IMR-90 (cell line): ENCODE measurements around the gene NBPF1. TPM values are rescaled to one million over a fixed set of nuclear protein-coding genes. Genes with fewer than 3 reads are reported as not detected.
"Not testable (repeated sequence)": the region's sequence is repeated elsewhere in the genome, so short reads cannot be mapped to it uniquely, and the experiment has no call there.

ENCODE experiments used
- ATAC-seq: fragments of 200-7000 bp; cut with Tn5 transposase; 2 replicates; pipeline ENCODE4 v1.9.1; 2020; ENCODE audit warnings: low read depth, mild to moderate bottlenecking, moderate library complexity
- BruUV-seq: library from RNA; stranded (reverse); fragments of 400-500 nt; replicated peaks from 2 replicates; lab custom pipeline; 2021; lab: Mats Ljungman, UMichigan
- CTCF ChIA-PET: fragments of 300-600 bp; formaldehyde crosslinking; extraction: SDS; loops from one replicate; lab custom pipeline; 2021; ENCODE audit warnings: antibody characterized with exemption; lab: Yijun Ruan, JAX
- POLR2A ChIA-PET: fragments of 300-600 bp; sonication (Branson Sonifier 250); formaldehyde crosslinking; loops from one replicate; lab custom pipeline; 2022; ENCODE audit warnings: antibody characterized with exemption; ENCODE audit not compliant: unreplicated experiment; lab: Charles Lee
- DNase-seq: peaks from one replicate; pipeline ENCODE4 v3.0.0; 2013
- H2AFZ ChIP-seq: replicated peaks from 2 replicates; pipeline ENCODE3; 2013; ENCODE audit warnings: low read length, mild to moderate bottlenecking; ENCODE audit not compliant: poor library complexity
- H2AK5ac ChIP-seq: 2 replicates; pipeline ENCODE4 v1.6.1; 2013; ENCODE audit warnings: low read depth, low read length, inconsistent platforms
- H2AK9ac ChIP-seq: replicated peaks from 2 replicates; pipeline ENCODE3; 2013; ENCODE audit warnings: mild to moderate bottlenecking, low read depth, low read length, moderate library complexity; ENCODE audit not compliant: poor library complexity
- H2BK120ac ChIP-seq: 2 replicates; pipeline ENCODE4 v1.6.1; 2013; ENCODE audit warnings: low read depth, low read length, inconsistent platforms
- H2BK15ac ChIP-seq: 3 replicates; pipeline ENCODE4 v1.6.1; 2013; ENCODE audit warnings: low read depth, low read length, inconsistent platforms
- H2BK20ac ChIP-seq: 2 replicates; pipeline ENCODE4 v1.6.1; 2013; ENCODE audit warnings: low read depth, mild to moderate bottlenecking, inconsistent platforms, low read length, moderate library complexity
- H2BK5ac ChIP-seq: 2 replicates; pipeline ENCODE4 v1.6.1; 2013; ENCODE audit warnings: mild to moderate bottlenecking, low read depth, low read length, inconsistent platforms; ENCODE audit not compliant: poor library complexity, severe bottlenecking
- H3K14ac ChIP-seq: replicated peaks from 2 replicates; pipeline ENCODE4 v1.6.1; 2013; ENCODE audit warnings: low read depth, low read length, inconsistent platforms
- H3K18ac ChIP-seq: 2 replicates; pipeline ENCODE4 v1.6.1; 2013; ENCODE audit warnings: low read depth, low read length, control low read depth
- H3K23ac ChIP-seq: 2 replicates; pipeline ENCODE4 v1.6.1; 2013; ENCODE audit warnings: low read depth, low read length, inconsistent platforms
- H3K27ac ChIP-seq: 2 replicates; pipeline ENCODE4 v1.5.1; 2013; ENCODE audit warnings: mild to moderate bottlenecking, control low read depth, low read length; ENCODE audit not compliant: insufficient read depth
- H3K27me3 ChIP-seq: 2 replicates; pipeline ENCODE4 v1.6.1; 2013; ENCODE audit warnings: low read length; ENCODE audit not compliant: control insufficient read depth, insufficient read depth
- H3K36me3 ChIP-seq: 2 replicates; pipeline ENCODE4 v1.6.1; 2013; ENCODE audit warnings: low read length, mixed read lengths; ENCODE audit not compliant: control insufficient read depth, insufficient read depth
- H3K4ac ChIP-seq: 2 replicates; pipeline ENCODE4 v1.6.1; 2013; ENCODE audit warnings: low read depth, low read length, inconsistent platforms
- H3K4me1 ChIP-seq: 2 replicates; pipeline ENCODE4 v1.6.1; 2013; ENCODE audit warnings: low read length, mixed read lengths; ENCODE audit not compliant: control insufficient read depth, insufficient read depth
- H3K4me2 ChIP-seq: 2 replicates; pipeline ENCODE4 v1.6.1; 2013; ENCODE audit warnings: low read depth, mild to moderate bottlenecking, control low read depth, low read length, moderate library complexity
- H3K4me3 ChIP-seq: 2 replicates; pipeline ENCODE4 v1.5.1; 2013; ENCODE audit warnings: low read depth, mild to moderate bottlenecking, control low read depth, low read length, moderate library complexity; ENCODE audit not compliant: insufficient read depth
- H3K56ac ChIP-seq: 2 replicates; pipeline ENCODE4 v1.6.1; 2013; ENCODE audit warnings: low read length, inconsistent platforms; ENCODE audit not compliant: insufficient read depth; ENCODE audit errors: extremely low read depth
- H3K79me1 ChIP-seq, 2 experiments: 2 replicates each; pipeline ENCODE4 v1.6.1; 2013; ENCODE audit warnings: low read length in 2 of 2, inconsistent platforms in 1 of 2, low read depth in 1 of 2
- H3K9ac ChIP-seq: 2 replicates; pipeline ENCODE4 v1.6.1; 2013; ENCODE audit warnings: low read depth, low read length, control low read depth
- H3K9me1 ChIP-seq: 2 replicates; pipeline ENCODE4 v1.6.1; 2013; ENCODE audit warnings: low read length, inconsistent platforms; ENCODE audit not compliant: insufficient read depth
- H3K9me3 ChIP-seq: 2 replicates; pipeline ENCODE4 v1.6.1; 2013; ENCODE audit warnings: low read length; ENCODE audit not compliant: control insufficient read depth, insufficient read depth
- H4K20me1 ChIP-seq: 2 replicates; pipeline ENCODE4 v1.6.1; 2013; ENCODE audit warnings: low read length, inconsistent platforms; ENCODE audit not compliant: insufficient read depth
- H4K5ac ChIP-seq: 2 replicates; pipeline ENCODE4 v1.6.1; 2013; ENCODE audit warnings: mild to moderate bottlenecking, low read depth, low read length, control low read depth
- H4K8ac ChIP-seq, 2 experiments: 2 replicates each; pipeline ENCODE4 v1.6.1; 2013; ENCODE audit warnings: low read depth in 2 of 2, low read length in 2 of 2, control low read depth in 1 of 2, inconsistent platforms in 1 of 2
- H4K91ac ChIP-seq: 2 replicates; pipeline ENCODE4 v1.6.1; 2013; ENCODE audit warnings: low read depth, low read length, inconsistent platforms; ENCODE audit not compliant: insufficient read depth
- WGBS, 2 experiments: methylation state at CpG; one replicate each; pipeline versions ENCODE4 v1.1.5 to v1.1.7; 2013; ENCODE audit warnings: missing lambda C conversion rate in 2 of 2; ENCODE audit not compliant: insufficient read length in 1 of 2; ENCODE audit errors: extremely low coverage in 2 of 2; 5-methylcytosine and 5-hydroxymethylcytosine counted together
- dilution Hi-C: fragments of 300-500 bp; cut with HindIII; formaldehyde crosslinking; loops from one replicate; pipeline ENCODE4 v1.14.3; 2018; ENCODE audit warnings: low sequenced_read_pairs; ENCODE audit not compliant: unreplicated experiment
- in situ Hi-C: fragments of 300-500 bp; cut with MboI; formaldehyde crosslinking; loops from 3 replicates; pipeline ENCODE4 v1.14.3; 2019; ENCODE audit warnings: low sequenced_read_pairs, inconsistent platforms, mixed read lengths
- intact Hi-C: fragments of 100-400 bp; cut with micrococcal nuclease; formaldehyde crosslinking; loops from 2 replicates; pipeline ENCODE4 v1.10.0; 2022
- polyA plus RNA-seq, 3 experiments: library from polyadenylated mRNA; depleted of rRNA; stranded (reverse); fragments of >200 nt; gene quantifications; 2 replicates each; pipeline ENCODE4 v1.2.3, GENCODE V29; 2012; ENCODE audit warnings: low replicate concordance in 1 of 3
- total RNA-seq: library from RNA; depleted of rRNA; stranded (reverse); fragments of >200 nt; gene quantifications from 2 replicates; pipeline ENCODE4 v1.2.3, GENCODE V29; 2012

Gene NBPF1
- total and polyA plus RNA-seq, 2 of the 4 experiments (the other 2 are of a cell fraction) = 18.8 to 25.3 TPM

DNA sequence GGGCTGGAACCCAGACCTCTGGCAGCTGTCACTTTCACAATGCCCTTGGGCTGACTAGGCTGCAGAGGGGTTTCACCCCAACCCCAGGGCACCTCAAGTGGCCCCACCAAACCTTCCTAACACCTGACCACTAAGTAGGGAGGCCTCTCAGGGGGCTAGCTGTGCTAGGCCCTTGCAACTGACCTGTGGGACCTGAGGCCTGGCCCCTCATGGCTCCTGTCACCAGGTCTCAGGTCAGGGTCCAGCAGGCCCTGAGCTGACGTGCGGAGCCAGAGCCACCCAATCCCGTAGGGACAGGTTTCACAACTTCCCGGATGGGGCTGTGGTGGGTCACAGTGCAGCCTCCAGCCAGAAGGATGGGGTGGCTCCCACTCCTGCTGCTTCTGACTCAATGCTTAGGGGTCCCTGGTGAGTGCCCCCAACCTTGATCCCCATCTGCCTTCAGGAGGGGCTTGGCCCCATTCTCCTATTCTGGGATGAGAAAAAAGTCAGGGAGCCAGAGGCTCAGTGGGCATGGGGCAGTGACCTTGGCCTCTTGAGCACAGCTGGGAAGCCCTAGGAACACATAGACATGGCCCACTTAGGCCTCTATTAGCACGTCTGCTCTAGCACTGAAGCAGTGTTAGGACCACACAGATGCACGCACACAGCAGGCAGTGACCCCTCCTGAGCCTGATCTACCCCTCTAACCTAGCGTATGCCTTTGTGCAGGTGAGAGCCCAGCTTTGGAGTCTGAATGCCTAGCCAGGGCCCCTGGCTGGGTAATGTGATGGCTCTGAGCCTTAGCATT, 32.1 kb upstream of the NBPF1 start:
- intact Hi-C loops, H4K20me1 ChIP-seq, H3K4me1 ChIP-seq, CTCF ChIA-PET, ATAC-seq, dilution Hi-C loops, H3K14ac ChIP-seq, H3K9ac ChIP-seq, H3K4me2 ChIP-seq, H2BK120ac ChIP-seq, H2AK5ac ChIP-seq, H3K56ac ChIP-seq, H3K23ac ChIP-seq, H3K9me1 ChIP-seq, BruUV-seq, H2BK15ac ChIP-seq, H3K9me3 ChIP-seq, H3K27ac ChIP-seq, POLR2A ChIA-PET, H3K18ac ChIP-seq, H3K27me3 ChIP-seq, in situ Hi-C loops, H3K36me3 ChIP-seq, H2BK5ac ChIP-seq, H2BK20ac ChIP-seq, H3K4me3 ChIP-seq, DNase-seq: not testable (repeated sequence)
- H4K5ac ChIP-seq = peak overlapping the region; percentile 99
- peak overlapping the region; percentile 9; the same call in 1 of the 2 replicates for H3K4ac ChIP-seq
- peak overlapping the region; percentile 16; the same call in 1 of the 2 replicates for H4K91ac ChIP-seq
- peak overlapping the region; percentile 97 to 99 for H4K8ac ChIP-seq
- peaks cover 11 to 29% of the 10 kb centered on the region in 2 experiments for H3K79me1 ChIP-seq
- peak overlapping the region; percentile 75 for H2AFZ ChIP-seq
- whole genome bisulfite sequencing, 2 experiments = no CpG with 5 or more reads among the region's 7 CpGs
- H2AK9ac ChIP-seq = peak overlapping the region; percentile 31
